ENCODE measurements around the gene TAF8. TPM values are rescaled to one million over a fixed set of nuclear protein-coding genes. Genes with fewer than 3 reads are reported as not detected.

The TAF8 gene
- total RNA-seq, 1 experiment from 2014 or later: 34.0 TPM

DNA sequence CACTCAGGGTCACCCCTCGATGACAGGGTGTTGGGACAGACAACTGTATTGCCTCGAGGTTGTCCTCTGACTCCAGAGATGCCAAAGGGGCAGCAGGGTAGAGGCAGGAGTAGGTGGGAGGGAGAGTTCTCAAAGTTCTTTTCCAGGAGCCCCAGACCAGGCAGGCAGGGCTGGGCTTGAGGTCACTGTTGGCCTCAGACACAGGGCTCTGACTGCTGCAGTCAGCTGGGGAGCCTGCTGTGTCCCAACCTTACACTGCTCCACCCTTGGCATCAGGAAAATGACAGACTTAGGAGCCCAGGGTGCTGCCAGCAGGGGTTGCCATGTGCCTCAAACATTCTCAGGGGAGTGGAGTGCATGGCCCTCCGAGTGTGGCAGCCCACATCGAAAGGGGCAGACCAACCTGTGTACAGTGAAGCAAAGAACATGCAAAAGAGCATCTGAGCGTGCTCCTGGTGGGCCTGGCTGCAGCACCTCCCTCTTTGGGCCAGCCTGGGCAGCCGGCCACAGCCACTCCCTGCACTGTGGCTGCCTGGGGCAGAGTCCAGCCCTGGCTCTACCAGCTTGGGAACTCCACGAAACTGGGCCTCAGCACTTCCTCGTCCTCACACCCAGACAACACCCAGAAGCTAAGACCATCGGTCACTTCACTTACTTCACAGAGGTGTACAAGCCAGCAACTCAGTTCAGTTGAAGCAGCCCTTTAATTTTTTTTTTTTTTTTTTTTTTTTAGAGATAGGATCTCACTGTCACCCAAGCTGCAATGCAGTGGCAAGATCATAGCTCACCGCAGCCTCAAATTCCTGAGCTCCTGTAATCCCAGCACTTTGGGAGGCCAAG, 68.1 kb downstream of the TAF8 start:
- BruUV-seq (replicated peaks): no TSS peak
- intact Hi-C loops (cut with micrococcal nuclease; ENCODE audit: unreplicated experiment): no loop called here
- DNase-seq: peak; percentile 94
- TF ChIP-seq, protein P1, sequence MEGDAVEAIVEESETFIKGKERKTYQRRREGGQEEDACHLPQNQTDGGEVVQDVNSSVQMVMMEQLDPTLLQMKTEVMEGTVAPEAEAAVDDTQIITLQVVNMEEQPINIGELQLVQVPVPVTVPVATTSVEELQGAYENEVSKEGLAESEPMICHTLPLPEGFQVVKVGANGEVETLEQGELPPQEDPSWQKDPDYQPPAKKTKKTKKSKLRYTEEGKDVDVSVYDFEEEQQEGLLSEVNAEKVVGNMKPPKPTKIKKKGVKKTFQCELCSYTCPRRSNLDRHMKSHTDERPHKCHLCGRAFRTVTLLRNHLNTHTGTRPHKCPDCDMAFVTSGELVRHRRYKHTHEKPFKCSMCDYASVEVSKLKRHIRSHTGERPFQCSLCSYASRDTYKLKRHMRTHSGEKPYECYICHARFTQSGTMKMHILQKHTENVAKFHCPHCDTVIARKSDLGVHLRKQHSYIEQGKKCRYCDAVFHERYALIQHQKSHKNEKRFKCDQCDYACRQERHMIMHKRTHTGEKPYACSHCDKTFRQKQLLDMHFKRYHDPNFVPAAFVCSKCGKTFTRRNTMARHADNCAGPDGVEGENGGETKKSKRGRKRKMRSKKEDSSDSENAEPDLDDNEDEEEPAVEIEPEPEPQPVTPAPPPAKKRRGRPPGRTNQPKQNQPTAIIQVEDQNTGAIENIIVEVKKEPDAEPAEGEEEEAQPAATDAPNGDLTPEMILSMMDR (IDR thresholded peaks at IDR 0.05; ENCODE audit: unreplicated experiment): no peak
- Mint-ChIP-seq H3K4me1 (ENCODE audit: low read depth, unreplicated experiment) (peaks cover 68% of the 10 kb centered on the region), H3K27me3 (ENCODE audit: unreplicated experiment) (no peaks in the 10 kb centered on the region), H3K4me3 (ENCODE audit: low read depth, unreplicated experiment) (peak overlapping the region; percentile 11), H3K9me3 (ENCODE audit: low read depth, unreplicated experiment) (no peaks in the 10 kb centered on the region), H3K27ac (ENCODE audit: unreplicated experiment) (peak overlapping the region; percentile 90), H3K36me3 (ENCODE audit: insufficient read depth, unreplicated experiment) (peaks cover 77% of the 10 kb centered on the region)
- CTCF ChIA-PET: interaction anchor here (0.7 to 2.4 kb wide), 14 partner anchors 13 to 635 kb away, joined by 3 to 10 read pairs (median 4); partner anchors contain the start of gene C6orf132

DNA sequence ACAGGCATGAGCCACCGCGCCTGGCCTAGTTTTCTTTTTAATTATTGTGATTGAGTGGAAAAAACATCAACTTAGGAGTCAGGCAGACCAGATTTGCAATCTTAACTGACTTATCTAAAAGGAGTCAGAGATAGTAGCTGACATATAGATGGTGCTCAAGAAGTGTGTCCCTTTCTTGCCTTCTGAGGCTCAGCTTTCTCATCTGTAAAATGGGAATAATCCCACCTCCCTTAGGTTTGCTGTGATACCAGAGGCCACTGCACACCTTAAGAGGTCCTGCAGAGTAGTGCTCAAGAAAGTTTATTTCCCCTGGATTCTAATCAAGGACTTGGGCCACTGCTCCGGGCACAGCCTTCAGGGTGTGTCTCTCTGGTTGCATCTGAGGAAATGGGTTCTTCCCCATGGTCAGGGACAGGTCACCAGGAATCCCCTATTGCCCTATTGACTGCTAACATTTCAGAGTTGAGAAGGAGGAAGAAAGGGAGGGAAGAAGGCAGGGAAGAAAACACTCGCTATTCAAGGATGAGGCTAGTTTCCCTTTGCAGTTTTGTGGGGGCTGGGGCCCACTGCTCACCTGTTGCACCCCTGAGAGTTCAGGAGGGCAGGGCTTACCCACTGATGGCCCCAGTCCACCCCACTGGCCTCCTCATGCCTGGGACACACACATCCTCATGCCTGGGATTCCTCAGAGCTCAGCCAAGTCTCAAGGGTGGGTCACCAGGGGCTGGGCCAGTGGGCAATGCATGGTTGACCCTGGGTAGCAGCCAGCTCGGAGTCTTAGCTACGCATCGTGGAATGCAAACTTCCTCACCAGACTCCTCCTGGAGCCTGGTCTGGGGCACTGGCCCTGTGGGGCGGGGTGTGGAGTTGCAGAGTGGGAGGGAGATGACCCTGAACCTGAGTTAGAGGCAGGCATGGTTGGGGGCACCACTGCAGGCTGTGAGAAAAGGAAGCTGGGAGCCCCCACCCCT, 70.9 kb downstream of the TAF8 start:
- peak; percentile 80 for DNase-seq
- peaks cover 72% of the 10 kb centered on the region for H3K4me1 Mint-ChIP-seq (ENCODE audit: low read depth, unreplicated experiment)
- peak overlapping the region; percentile 55 for H3K4me3 Mint-ChIP-seq (ENCODE audit: low read depth, unreplicated experiment)
- H3K27me3 Mint-ChIP-seq (ENCODE audit: unreplicated experiment): no peaks in the 10 kb centered on the region
- peaks cover 88% of the 10 kb centered on the region for H3K36me3 Mint-ChIP-seq (ENCODE audit: insufficient read depth, unreplicated experiment)
- intact Hi-C loops (cut with micrococcal nuclease; ENCODE audit: unreplicated experiment): no loop called here
- BruUV-seq (replicated peaks): no TSS peak
- TF ChIP-seq, protein P1 (IDR thresholded peaks at IDR 0.05; ENCODE audit: unreplicated experiment): no peak
- H3K27ac Mint-ChIP-seq (ENCODE audit: unreplicated experiment): peak overlapping the region; percentile 94
- no peaks in the 10 kb centered on the region for H3K9me3 Mint-ChIP-seq (ENCODE audit: low read depth, unreplicated experiment)
- CTCF ChIA-PET: interaction anchor here (0.7 to 3.3 kb wide), 9 partner anchors 16 to 93 kb away, joined by 3 to 16 read pairs (median 7); partner anchors contain the start of gene C6orf132

DNA sequence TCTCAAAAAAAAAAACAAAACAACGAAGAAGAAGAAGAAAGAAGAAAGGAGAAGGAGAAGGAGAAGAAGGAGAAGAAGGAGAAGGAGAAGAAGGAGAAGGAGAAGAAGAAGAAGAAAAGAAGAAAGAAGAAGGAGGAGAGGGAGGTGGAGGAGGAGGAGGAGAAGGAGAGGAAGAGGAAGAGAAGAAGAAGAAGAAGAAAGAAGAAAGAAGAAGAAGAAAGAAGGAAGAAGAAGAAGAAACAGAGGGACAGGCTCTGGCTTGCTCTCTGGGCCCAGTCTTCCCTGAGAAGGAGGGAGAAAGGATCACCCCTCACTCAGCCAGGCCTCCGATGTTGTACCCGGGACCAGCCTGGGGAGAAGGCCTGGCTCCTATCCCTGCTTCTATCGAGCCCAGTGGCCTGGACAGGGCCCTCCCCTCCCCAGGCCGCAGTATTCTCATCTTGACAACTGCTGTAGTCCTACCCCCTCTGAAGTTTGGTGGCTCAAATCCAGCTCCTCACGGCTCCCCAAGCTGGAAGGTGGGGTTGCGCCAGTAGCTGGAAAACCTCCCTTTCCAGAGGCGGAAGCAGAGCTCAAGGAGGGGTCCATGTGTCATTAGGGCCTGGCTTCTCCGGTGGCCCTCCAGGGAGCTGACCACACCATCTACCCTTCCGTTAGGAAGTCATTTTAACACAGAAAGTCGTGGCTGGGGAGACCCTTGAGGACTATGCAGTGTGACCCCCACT, 73.2 kb downstream of the TAF8 start:
- DNase-seq: no peak
- Mint-ChIP-seq H3K9me3 (ENCODE audit: low read depth, unreplicated experiment) (no peaks in the 10 kb centered on the region), H3K4me3 (ENCODE audit: low read depth, unreplicated experiment) (peak overlapping the region; percentile 55), H3K36me3 (ENCODE audit: insufficient read depth, unreplicated experiment) (peaks cover 86% of the 10 kb centered on the region), H3K27me3 (ENCODE audit: unreplicated experiment) (no peaks in the 10 kb centered on the region), H3K27ac (ENCODE audit: unreplicated experiment) (peak overlapping the region; percentile 94), H3K4me1 (ENCODE audit: low read depth, unreplicated experiment) (peaks cover 48% of the 10 kb centered on the region)
- BruUV-seq (replicated peaks): TSS peak; percentile 76
- CTCF ChIA-PET: interaction anchor here (0.6 to 3.3 kb wide), 12 partner anchors 10 to 580 kb away, joined by 3 to 16 read pairs (median 7); partner anchors contain the start of gene C6orf132
- TF ChIP-seq, protein P1 (IDR thresholded peaks at IDR 0.05; ENCODE audit: unreplicated experiment): no peak
- intact Hi-C loops (cut with micrococcal nuclease; ENCODE audit: unreplicated experiment): loop anchor here (2.0 kb wide), 2 partner anchors 13 to 49 kb away; no protein-coding TSS in a partner anchor
